AG09309 (cell line): ENCODE results near the gene LYSET.
"Not testable (repeated sequence)": the region's sequence is repeated elsewhere in the genome, so short reads cannot be mapped to it uniquely, and the experiment has no call there.

Experiments
- DNase-seq: peaks from one replicate; pipeline ENCODE4 v3.0.0-alpha.2; 2010; ENCODE audit warnings: low read depth
- H3K4me3 ChIP-seq: 2 replicates; pipeline ENCODE4 v1.5.1; 2011; ENCODE audit warnings: mild to moderate bottlenecking, low read depth, low read length, moderate library complexity; ENCODE audit not compliant: control insufficient read depth
- CTCF ChIP-seq: IDR thresholded peaks from 2 replicates; pipeline ENCODE4 v1.5.1; 2011; ENCODE audit warnings: mild to moderate bottlenecking, low read depth, low read length, inconsistent platforms; ENCODE audit not compliant: insufficient read depth, control insufficient read depth; ENCODE audit errors: missing control alignments

The LYSET gene

GRCh38 chr14:93184391-93185348 is at the start of gene LYSET, which contains the start of gene MOAP1:
Gene LYSET (plus strand): TSS chr14:93185317. CDS start chr14:93185406, 89 bp downstream.
Gene MOAP1 (minus strand): TSS chr14:93184897. CDS start chr14:93184242, 655 bp downstream.
- DNase-seq, result peak; percentile 21
- H3K4me3 ChIP-seq, result peak within 1 kb of the TSS; percentile 86
- no peak for TF ChIP-seq CTCF

DNA sequence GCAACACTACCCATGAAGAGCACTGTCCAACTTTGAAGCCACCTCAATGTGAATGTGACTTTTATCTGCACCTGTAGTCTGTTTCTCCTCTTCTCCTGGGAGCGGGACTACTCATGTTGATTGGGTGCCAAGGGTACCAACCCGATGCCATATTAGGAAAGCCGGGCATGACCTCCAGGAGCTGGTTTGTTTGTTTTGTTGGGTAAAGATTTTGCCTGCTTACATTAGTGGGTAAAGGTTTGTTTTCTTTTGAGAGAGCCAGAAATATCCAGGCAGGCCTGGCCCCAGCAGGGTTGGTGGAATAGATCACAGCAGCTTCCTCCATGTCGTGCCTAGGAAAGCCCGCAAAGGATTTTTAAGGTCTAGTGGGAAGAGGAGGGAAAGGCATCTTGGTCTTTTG is 49.7 kb upstream of the LYSET start:
- no peak overlapping the region for H3K4me3 ChIP-seq
- DNase-seq, result no peak
- TF ChIP-seq CTCF, result no peak

GRCh38 chr14:93136009-93136408 is 49.1 kb upstream of the LYSET start:
- no peak overlapping the region for H3K4me3 ChIP-seq
- no peak for TF ChIP-seq CTCF
- DNase-seq, result no peak

- not testable (repeated sequence) for H3K4me3 ChIP-seq, DNase-seq
These were observed 48.6 kb upstream of the LYSET start for GRCh38 chr14:93136508-93136907.

DNA sequence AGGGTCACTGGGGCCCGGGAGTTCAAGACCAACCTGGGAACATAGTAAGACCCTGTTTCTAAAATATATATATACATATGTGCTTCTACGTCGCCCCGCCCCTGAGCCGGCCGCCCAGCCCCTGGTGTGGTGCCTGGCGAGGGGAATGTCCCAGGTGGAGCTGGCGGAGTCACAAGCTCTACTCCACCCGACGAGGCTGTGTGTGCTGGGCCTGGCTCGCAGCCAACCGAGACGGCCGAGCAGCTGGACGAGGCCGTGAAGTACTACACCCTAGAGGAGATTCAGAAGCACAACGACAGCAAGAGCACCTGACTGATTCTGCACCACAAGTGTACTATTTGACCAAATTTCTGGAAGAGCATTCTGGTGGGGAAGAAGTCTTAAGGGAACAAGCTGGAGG is 47.3 kb upstream of the LYSET start:
- no peak for DNase-seq
- TF ChIP-seq CTCF, result no peak
- H3K4me3 ChIP-seq, result no peak overlapping the region

DNA sequence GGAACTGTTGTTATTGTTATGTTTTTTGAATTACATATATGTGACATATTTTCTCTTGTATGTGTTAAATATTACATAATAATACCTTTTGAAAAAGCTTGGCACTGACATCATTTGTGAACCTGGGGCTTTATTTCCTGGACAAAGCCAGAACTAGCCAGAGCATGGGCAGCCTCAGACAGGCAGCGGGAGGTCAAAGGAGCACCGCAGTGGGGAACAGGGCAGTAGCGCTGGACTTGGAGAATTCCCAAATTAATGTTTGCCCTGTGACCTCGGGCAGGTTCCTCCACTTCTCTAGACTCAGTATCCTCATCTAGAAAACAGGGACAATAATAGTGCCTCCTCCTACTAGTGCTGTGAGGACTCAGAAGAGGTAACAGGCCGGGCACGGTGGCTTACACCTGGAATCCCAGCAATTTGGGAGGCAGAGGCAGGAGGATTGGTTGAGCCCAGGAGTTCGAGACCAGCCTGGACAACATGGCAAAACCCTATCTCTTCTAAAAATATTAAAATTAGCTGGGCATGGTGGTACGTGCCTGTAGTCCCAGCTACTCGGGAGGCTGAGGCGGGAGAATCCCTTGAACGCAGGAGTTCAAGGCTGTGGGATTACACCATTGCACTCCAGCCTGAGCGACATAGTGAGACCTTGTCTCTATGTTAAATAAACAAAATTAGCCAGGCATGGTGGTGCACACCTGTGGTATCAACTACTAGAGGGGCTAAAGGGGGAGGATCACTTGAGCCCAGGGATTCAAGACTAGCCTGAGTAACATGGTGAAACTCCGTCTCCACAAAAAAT is 42.1 kb upstream of the LYSET start:
- TF ChIP-seq CTCF, result no peak
- no peak for DNase-seq

DNA sequence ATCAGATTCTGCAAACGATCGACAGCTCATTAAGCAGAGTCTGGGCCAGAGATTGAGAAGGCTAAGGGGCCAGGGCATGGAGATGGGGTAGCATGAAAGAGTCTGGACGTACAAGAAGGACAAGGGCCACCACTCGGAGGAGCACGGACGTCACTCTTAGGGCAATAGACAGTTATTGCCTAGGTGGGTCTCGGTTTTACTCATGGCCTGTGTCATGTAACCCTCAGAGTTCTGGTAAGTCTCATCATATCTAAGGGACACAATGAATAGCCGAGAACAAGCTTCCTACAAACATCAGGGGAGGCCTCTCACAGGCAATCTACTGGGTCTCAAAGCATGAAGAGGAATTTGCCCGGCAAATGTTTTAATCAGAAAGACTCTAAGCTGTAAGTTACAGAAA is 39.0 kb upstream of the LYSET start:
- DNase-seq, result no peak
- H3K4me3 ChIP-seq, result no peak overlapping the region
- no peak for TF ChIP-seq CTCF

More for the DNA sequence above, 42.1 kb upstream of the LYSET start:
- no peak overlapping the region for H3K4me3 ChIP-seq
